SH-SY5Y (cell line): ENCODE results near the gene HES4.

Experiments
- GATA2 ChIP-seq: IDR thresholded peaks from 2 replicates; pipeline ENCODE4 v1.6.1; 2011; ENCODE audit warnings: mild to moderate bottlenecking, low read depth, low read length
- GATA3 ChIP-seq: IDR thresholded peaks from 2 replicates; pipeline ENCODE4 v1.6.1; 2011; ENCODE audit warnings: low read depth, mild to moderate bottlenecking, low read length, moderate library complexity

GRCh38 chr1:1048765-1049164, 48.9 kb upstream of the HES4 start:
- no peak for TF ChIP-seq GATA2
- TF ChIP-seq GATA3: no peak
